Epidermal melanocyte (primary cell): ENCODE data around the gene FAM180B.

Experiments
- DNase-seq: peaks from one replicate; pipeline ENCODE4 v3.0.0; 2011; ENCODE audit warnings: low spot score; ENCODE audit not compliant: insufficient read length

Gene FAM180B

DNA sequence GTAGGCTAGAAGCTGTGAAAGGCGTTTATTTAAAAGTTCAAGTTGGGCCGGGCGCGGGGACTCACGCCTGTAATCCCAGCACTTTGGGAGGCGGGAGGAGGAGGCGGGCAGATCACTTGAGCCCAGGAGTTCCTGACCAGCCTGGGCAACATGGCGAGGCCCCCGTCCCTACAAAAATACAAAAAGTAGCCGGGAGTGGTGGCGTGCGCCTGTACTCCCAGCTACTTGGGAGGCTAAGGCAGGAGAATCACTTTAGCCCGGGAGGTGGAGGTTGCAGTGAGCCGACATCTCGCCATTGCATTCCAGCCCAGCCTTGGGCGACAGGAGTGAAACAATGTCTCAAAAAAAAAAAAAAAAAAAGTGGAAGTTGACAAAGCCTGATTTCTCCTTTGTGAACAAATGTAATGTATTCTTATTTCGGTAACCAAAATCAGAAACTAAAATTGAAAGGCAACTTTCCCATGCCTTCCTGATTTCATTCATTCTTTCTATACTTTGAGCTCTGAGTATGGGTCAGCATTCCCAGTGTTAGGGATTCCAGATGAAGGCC is 20.3 kb upstream of the FAM180B start:
- DNase-seq, result no peak

DNA sequence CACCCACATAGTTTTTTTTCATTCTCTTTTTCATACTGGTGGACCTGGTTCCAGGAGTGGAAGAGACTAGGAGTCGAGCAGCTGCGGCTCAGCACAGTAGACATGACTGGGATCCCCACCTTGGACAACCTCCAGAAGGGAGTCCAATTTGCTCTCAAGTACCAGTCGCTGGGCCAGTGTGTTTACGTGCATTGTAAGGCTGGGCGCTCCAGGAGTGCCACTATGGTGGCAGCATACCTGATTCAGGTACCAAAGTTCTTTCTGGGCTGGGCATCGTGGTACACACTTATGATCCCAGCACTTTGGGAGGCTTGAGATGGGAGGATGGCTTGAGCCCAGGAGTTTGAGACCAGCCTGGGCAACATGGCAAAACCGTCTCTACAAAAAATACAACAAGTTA is 16.8 kb upstream of the FAM180B start:
- no peak for DNase-seq

DNA sequence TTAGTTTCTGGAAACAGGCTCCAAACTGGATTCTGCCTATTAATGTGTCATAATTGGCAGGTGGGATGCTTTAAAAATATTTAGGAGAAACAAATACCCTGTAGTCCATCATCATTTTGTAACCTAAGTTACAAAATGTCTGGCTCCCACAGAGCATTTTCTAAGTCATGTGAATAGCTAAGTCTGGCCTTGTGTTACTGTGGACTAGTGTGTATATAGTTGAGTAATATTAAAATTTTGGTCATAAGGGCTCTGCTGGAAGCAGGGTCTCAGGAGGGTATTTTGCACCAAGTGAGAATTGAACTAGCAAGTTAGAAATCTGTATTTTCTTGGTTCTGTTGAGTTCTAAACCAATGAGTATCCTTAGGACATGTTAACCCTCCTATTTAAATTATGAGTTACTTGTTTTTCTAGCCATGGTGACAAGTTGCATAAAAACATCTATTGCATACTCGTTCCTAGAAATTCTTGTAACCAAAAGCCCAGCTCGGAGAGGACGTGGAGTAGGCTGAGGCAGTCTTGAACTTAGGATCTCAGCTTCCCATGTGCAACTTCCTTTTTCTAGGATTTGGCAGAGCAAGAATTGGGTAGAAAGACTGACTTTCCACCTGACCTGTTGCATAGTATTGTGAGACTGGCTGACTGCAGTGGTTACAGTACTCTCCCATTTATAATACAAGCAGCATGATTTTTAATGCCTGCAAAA is 15.7 kb upstream of the FAM180B start:
- DNase-seq, result no peak

DNA sequence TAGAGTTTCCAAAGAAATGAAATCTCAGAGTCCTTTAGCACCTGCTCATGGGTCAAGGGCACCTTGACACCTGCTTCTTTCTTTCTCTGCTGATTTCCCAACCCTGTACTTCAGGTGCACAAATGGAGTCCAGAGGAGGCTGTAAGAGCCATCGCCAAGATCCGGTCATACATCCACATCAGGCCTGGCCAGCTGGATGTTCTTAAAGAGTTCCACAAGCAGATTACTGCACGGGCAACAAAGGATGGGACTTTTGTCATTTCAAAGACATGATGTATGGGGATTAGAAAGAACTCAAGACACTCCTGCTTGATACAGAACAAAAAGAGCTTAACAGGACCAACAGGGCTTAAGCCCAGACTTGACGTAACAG is 15.1 kb upstream of the FAM180B start:
- no peak for DNase-seq

DNA sequence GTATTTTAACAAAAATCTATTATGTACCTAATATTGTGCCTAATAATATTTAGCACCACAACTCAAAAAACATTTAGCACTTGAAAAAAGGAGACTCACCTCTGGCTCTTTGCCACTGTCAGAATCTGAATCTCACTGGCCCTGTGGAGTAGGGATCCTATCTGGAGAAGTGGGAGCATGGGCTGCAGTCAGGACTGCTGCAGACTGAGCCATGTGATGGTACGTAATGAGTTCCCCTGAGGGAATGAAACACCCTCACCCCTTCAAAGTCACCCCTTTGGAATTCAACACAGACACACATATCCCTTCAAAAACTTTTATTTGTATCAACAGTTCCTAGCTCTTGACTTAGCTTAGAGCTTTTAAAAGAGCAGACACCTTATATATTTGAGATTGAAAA is 14.6 kb upstream of the FAM180B start:
- no peak for DNase-seq

DNA sequence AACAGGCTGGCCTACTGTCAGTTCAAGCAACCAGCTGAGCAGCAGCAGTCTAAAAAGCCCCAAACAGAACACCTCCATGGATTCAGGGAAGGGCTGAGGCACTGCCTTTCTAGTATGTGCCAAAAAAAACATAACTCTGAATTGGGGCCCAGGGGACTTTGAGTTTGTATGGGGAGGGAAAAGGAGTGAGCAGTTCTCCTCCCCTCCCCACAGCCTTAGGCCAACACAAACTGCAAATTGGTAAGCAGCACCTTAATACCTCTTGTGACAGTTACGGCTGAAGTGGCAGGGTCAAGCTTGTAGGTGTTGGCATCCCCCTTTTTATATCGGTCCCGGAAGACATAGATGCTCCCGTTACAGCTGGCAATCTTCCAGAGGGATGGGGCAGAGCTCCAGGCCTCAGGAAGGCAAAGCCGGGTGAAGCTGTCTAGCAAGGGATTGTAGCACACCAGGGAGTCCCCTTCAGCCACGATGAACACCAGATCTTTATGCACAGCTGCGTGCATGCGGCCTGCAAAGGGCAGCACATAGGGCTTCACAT is 13.7 kb upstream of the FAM180B start:
- no peak for DNase-seq

DNA sequence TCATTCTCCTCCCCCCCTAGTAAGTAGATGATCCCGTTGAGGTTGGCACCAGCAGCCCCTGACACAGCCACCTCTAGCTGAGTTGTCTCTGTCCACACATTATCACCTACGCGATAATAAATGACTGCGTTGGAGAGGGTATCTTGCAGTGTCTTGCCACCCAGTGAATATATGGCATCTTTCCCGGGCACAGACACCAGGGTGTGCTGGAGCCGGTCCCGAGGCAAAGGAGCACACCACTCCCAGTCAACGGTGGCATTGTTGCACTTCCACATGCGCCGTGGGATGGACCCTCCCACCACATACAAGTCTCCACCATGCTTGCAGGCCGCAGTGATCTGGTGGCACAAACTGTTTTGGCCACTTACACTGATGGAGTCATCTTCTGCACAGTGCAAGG is 13.2 kb upstream of the FAM180B start:
- no peak for DNase-seq

DNA sequence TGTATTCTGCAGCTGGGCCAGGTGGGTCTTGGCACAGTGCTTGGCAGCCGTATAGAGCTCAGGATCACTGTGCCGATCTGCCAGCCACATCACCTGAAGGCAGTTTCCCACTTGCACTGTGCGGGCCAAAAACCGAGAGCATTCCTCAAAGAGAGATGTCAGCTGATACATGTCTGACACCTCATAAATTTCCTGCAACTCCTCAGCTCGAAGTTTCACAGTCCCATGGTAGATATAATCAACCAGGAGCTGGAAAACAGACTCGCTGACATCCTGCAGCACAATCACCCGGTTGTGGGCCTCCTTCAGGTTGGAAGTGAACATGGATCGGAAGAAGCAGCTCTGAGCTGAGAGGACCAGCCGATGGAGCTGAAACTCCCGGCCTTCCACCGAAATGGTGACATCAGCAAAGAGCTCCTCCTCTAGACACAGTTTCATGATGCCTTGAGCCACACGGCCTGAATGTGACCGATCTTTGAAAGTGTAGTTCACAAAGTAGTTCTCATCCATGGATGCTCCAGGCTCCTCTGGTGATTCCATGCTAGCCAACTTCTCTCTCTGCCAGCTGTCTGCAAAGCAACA is 8.9 kb upstream of the FAM180B start:
- DNase-seq, result no peak

DNA sequence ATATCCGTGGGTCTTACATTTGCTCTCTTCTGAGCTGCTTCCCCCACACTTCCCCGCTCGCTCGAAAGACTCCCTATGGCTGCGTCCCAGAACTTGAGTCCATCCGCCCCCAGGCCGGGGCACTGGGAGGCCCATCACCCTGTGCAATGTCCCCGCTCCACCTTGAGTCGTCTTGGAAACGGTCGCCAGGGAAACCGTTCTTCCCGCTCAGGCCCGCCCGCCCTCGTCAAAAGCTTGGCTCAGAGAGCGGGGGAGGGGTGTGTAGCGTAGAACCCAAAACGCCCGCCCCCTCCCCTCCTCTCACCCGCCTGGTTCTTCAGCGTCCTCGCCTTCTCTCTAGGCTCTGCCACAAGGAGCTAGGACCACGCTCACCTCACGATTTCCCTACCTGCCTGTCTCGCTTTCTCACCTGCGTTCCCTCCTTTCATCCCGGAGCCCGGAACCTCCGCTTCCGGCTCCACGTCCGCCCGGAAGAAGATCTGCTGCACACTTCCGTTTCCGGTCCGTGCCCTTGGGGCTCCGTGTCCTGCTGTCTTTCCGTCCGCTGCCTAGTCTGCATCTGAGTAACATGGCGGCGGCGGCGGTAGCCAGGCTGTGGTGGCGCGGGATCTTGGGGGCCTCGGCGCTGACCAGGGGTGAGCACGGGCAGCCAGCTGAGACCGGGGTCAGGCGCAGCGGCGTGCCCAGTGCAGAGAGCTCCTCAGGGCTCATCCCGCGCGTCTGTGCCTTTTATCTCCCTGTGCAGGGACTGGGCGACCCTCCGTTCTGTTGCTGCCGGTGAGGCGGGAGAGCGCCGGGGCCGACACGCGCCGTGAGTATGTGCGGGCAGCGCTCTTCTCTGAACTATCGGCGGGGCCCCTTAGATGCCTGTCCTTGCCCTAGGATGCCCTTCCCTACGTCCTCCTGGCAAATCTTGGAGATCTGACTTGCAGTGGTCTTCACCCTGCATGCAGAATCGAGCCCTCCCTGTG is 7.7 kb upstream of the FAM180B start, which contains the start of the genes KBTBD4 and NDUFS3:
Gene KBTBD4 (minus strand): TSS at position 447 of the 971 bp plus-strand sequence. CDS start 19 bp downstream, at position 428.
Gene NDUFS3 (plus strand): TSS at position 551 of the 971 bp plus-strand sequence. CDS start 18 bp downstream, at position 569.
- DNase-seq, result peak; percentile 80

DNA sequence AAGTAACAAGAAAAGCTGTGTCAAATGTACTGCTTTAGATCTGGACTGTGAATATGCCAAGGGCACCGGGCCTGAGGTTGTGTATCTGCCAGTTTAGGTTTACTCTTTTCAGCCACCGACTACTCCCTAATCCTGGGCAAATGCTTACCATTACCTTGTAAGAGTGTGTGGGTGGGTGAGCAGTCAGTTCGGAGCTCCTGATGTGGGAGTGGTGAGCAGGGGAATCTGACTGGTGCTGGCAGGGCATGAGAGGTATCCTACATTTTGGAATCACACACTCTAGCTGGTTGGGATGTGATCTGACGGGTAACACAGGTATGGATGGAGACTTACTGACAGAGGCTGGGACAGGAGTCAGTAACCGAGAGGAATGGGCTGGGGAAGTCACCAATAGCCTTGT is 2.6 kb upstream of the FAM180B start:
- no peak for DNase-seq

DNA sequence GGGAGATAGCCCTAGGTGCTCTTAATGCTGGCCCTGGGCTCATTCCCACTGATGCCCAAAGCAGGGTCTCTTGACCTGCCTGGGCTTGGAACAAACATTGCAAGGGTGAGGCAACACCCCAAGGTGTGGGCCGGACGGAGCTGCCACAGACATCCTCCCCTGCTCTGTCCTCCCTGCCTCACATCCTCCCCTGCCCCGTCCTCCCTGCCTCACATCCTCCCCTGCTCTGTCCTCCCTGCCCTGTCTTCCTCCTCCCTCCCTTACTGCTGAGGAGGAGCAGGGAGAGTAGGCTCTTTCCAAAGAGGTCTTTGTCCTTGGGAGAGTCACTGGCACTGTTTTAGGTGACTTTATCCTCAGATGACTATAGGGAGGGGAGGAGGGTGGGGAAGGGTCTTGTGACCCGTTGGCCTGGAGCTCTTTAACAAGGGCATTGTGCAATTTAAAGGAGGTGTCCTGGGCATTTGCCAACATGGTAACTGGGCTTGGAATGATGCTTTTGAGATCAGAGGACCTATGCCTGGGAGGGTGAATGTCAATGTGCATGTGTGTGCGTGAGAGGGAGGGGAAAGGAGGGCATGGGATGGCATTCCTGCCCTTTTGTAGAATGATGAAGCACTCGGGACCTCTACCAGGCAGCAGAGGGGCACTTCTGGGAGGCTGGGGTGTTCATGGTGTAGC is 700 bp downstream of the FAM180B start:
- DNase-seq, result no peak

DNA sequence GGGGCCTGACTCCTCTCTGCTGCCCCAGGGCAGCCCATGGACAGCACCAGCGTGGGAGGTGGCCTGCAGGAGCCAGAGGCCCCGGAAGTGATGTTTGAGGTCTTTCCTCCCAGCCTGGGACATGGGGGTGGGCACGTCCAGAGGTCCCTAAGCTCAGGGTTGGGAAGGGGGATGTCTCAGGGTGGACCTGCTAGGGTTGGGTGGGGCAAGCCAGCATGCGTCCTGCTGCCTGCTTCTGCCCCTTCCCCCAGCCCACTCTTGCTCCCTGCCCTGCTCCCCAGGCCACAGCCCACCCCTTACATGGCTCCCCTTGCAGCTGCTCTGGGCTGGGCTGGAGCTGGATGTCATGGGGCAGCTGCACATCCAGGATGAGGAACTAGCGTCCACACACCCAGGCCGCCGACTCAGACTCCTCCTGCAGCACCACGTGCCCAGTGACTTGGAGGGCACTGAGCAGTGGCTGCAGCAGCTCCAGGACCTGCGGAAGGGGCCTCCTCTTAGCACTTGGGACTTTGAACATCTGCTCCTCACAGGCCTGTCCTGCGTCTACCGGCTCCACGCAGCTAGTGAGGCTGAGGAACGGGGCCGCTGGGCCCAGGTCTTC is 1.3 kb downstream of the FAM180B start:
- no peak for DNase-seq

DNA sequence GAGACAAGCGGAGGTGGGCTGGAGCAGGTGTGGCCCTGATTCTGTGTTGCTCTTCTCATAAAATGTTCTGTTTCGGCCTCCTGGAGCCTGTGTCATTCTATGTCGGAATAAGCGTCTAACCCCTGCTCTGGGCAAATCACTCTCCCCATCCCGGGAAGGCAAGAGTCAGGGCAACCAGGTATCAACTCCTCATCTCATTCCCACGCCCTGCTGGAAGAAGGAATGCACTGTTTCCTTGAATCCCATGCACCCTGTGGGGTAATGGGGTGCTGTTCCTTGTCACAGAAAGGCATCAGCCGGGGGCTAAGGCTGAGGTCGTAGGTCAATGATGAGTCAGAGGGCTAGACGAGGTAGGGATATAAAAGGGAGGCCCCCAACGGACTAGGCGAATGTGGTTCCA is 2.6 kb downstream of the FAM180B start:
- no peak for DNase-seq

DNA sequence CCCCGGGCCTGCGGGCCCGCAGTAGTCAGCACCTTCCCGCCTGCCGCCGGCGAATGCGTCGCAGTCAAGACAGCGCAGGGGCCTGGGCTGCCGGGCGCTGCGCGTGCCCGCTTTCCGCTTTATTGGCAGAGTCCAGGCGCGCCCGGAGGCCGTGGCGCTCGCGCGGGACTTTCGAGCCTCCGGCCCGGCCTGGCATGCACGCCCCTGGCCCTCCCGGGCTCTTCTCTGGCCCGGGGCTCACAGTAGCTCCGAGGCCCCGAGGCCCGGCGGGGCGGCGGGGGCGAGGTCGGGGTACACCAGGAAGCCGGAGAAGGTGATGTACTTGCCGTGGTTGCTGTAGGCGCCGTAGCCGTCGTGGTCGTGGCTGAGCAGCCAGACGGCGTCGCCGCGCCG is 3.1 kb downstream of the FAM180B start:
- no peak for DNase-seq

DNA sequence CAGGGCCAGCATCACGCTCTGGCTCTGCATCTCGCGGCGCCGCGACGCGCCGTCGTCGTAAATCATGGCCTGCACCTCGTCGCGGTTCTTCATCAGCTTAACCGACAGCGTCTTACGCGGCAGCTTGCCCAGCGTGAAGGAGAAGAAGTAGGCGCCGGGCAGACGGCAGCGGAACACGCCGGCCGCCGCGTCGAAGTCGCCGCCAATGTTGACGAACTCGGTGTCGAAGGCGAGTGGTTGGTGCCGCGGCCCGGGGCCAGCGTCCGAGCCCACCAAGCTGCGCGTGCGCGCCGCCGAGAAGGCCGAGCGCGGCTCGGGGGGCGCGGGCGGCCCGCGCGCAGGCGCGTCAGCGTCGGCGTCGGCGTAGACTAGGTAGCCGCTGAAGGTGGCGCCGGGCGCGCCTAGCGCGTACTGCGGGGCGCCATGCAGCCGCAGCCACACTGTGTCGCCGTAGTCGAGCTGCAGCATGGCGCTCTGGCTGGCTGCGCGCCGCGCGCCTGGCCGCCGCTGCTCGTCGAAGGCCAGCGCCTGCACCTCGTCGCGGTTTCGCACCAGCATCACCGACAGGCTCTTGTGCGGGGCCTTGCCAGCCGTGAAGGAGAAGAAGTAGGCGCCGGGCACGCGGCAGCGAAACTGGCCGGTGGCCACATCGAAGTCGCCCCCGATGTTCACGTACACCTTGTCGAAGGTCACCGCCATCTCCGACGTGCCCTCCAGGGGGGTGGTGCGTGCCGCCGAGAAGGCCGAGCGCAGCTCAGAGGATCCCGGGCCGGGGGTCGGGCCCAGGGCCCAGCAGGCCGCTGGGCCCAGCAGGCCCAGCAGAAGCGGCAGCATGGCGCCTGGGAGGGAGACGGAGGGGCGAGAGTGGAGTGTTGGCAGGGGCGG is 3.7 kb downstream of the FAM180B start:
- no peak for DNase-seq

DNA sequence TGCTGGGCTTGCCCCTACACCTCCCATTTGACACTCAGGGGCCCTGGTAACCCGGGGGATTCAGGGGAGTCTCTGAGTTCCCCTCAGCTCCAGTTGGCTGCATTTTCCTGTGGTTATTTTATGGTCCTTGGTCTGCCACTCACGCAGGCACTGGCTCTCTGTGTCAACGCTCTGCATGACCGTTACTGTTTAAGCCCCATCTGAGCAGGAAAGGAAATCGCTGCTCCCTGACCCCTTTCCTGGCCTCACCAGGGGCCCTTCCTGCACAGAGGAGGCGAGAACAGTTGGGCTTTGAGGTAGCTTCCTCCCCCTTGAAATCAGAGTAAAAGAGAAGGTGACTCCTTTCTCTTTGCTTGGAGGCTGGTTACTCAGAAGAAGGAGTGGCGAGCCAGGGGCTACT is 5.3 kb downstream of the FAM180B start:
- DNase-seq, result no peak

DNA sequence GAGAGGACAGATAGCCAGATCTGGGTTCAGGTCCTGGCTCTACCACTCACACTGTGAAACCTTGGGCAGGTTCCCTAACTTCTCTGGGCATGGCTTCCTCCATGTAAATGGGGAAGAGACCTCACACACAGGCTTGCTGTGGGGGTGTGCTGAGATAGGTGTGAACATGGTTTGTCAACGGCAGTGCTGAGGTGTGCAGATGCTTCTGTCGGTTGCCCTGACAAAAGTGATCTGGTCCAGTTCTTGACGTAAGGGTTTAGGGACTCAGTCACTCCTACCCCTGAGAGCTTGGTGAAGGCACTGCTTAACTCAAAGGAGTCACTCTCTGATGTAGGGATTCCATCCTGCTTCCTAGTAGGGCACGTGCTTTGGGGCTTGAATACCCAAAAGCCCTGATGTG is 5.8 kb downstream of the FAM180B start:
- no peak for DNase-seq

DNA sequence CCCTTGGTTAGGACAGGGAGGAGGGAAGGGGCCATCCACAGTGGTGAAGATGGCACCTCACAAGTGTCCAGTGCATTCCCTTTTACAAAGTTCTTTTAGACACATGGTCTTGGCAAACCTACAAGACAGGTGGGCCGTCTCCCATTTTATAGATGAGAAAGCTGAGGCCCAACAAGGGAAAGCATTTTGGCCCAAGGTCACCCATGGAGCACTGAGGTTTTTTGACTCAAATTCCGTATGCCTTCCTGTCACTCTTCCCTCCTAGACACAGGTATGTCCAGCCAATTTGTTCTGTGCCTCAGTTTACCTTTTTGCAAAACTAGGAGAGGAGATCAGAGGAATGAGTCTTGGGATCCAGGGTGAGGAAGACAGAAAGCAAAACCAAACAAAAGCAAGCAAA is 6.5 kb downstream of the FAM180B start:
- no peak for DNase-seq

DNA sequence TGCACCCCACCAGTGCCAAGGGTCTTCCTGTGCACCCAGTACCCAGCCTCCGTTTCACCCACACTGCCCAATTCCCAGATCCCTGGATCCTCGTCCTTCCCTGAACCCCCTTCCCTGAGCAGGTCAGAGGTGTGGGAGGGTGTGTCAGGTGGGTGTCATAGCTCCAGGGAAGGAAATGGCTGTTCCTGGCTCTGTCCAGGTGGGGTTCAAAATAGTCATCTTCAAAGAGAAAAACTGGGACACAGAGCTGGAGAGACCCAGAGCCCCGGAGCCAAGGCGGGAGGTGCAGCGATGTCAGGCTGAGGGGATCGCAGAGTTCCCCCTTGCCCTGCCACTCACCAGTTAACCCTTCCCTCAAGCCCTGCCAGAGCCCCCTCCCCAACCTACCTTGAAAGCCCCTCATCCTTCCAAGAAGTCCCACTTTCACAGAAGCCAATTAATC is 7.0 kb downstream of the FAM180B start:
- DNase-seq, result no peak
